ENCODE data around the gene STAT4.

STAT4 gene

GRCh38 chr2:191012346-191012745, 138.4 kb downstream of the STAT4 start:
- H3K4me1 Mint-ChIP-seq (ENCODE audit: low read depth): peaks cover 18% of the 10 kb centered on the region
- H3K9me3 Mint-ChIP-seq: no peaks in the 10 kb centered on the region
- intact Hi-C loops (cut with micrococcal nuclease): loop anchor here (10.0 kb wide), 1 partner anchor 358 kb away; no protein-coding TSS in a partner anchor

GRCh38 chr2:191010887-191011885, 139.6 kb downstream of the STAT4 start:
- Mint-ChIP-seq H3K4me1 (ENCODE audit: low read depth) (peaks cover 18% of the 10 kb centered on the region), H3K36me3 (ENCODE audit: low read depth) (peaks cover 42% of the 10 kb centered on the region), H3K27ac (no peak overlapping the region), H3K9me3 (no peaks in the 10 kb centered on the region), H3K27me3 (no peaks in the 10 kb centered on the region), H3K4me3 (no peak overlapping the region)
- intact Hi-C loops (cut with micrococcal nuclease): loop anchor here (10.0 kb wide), 1 partner anchor 356 kb away; no protein-coding TSS in a partner anchor

More at GRCh38 chr2:191012346-191012745, 138.4 kb downstream of the STAT4 start:
- H3K4me3 Mint-ChIP-seq: no peak overlapping the region
- H3K27me3 Mint-ChIP-seq: no peaks in the 10 kb centered on the region
- H3K27ac Mint-ChIP-seq: no peak overlapping the region
- peaks cover 31% of the 10 kb centered on the region for H3K36me3 Mint-ChIP-seq (ENCODE audit: low read depth)

GRCh38 chr2:191009541-191010374, 141.0 kb downstream of the STAT4 start:
- Mint-ChIP-seq H3K27ac (no peak overlapping the region), H3K9me3 (peaks cover 7% of the 10 kb centered on the region), H3K27me3 (no peaks in the 10 kb centered on the region), H3K4me1 (ENCODE audit: low read depth) (peaks cover 18% of the 10 kb centered on the region), H3K36me3 (ENCODE audit: low read depth) (peaks cover 57% of the 10 kb centered on the region), H3K4me3 (no peak overlapping the region)
- intact Hi-C loops (cut with micrococcal nuclease): loop anchor here (5.0 to 10.0 kb wide), 2 partner anchors 87 to 355 kb away; no protein-coding TSS in a partner anchor

GRCh38 chr2:191008286-191008685, 142.5 kb downstream of the STAT4 start:
- H3K4me3 Mint-ChIP-seq: no peak overlapping the region
- no peaks in the 10 kb centered on the region for H3K27me3 Mint-ChIP-seq
- intact Hi-C loops (cut with micrococcal nuclease): loop anchor here (5.0 kb wide), 1 partner anchor 86 kb away; no protein-coding TSS in a partner anchor
- H3K4me1 Mint-ChIP-seq (ENCODE audit: low read depth): peaks cover 18% of the 10 kb centered on the region
- no peak overlapping the region for H3K27ac Mint-ChIP-seq
- peaks cover 19% of the 10 kb centered on the region for H3K9me3 Mint-ChIP-seq
- H3K36me3 Mint-ChIP-seq (ENCODE audit: low read depth): peaks cover 71% of the 10 kb centered on the region

- peaks cover 82% of the 10 kb centered on the region for H3K36me3 Mint-ChIP-seq (ENCODE audit: low read depth)
- no peak overlapping the region for H3K4me3 Mint-ChIP-seq
- intact Hi-C loops (cut with micrococcal nuclease): loop anchor here (5.0 kb wide), 1 partner anchor 85 kb away; no protein-coding TSS in a partner anchor
- H3K27ac Mint-ChIP-seq: no peak overlapping the region
- no peaks in the 10 kb centered on the region for H3K27me3 Mint-ChIP-seq
- peaks cover 22% of the 10 kb centered on the region for H3K9me3 Mint-ChIP-seq
- peaks cover 18% of the 10 kb centered on the region for H3K4me1 Mint-ChIP-seq (ENCODE audit: low read depth)
These were observed 143.6 kb downstream of the STAT4 start for GRCh38 chr2:191006997-191007783.

GRCh38 chr2:191006297-191006696, 144.5 kb downstream of the STAT4 start:
- H3K27me3 Mint-ChIP-seq: no peaks in the 10 kb centered on the region
- H3K4me3 Mint-ChIP-seq: no peak overlapping the region
- H3K4me1 Mint-ChIP-seq (ENCODE audit: low read depth): peaks cover 11% of the 10 kb centered on the region
- H3K36me3 Mint-ChIP-seq (ENCODE audit: low read depth): peaks cover 91% of the 10 kb centered on the region
- peaks cover 22% of the 10 kb centered on the region for H3K9me3 Mint-ChIP-seq
- H3K27ac Mint-ChIP-seq: no peak overlapping the region
- intact Hi-C loops (cut with micrococcal nuclease): loop anchor here (5.0 kb wide), 1 partner anchor 84 kb away; no protein-coding TSS in a partner anchor

GRCh38 chr2:191003405-191004309, 147.1 kb downstream of the STAT4 start:
- Mint-ChIP-seq H3K36me3 (ENCODE audit: low read depth) (peaks cover 100% of the 10 kb centered on the region), H3K27ac (peak overlapping the region; percentile 18), H3K4me1 (ENCODE audit: low read depth) (no peaks in the 10 kb centered on the region), H3K9me3 (peaks cover 22% of the 10 kb centered on the region), H3K4me3 (no peak overlapping the region), H3K27me3 (no peaks in the 10 kb centered on the region)
- intact Hi-C loops (cut with micrococcal nuclease): no loop called here

- Mint-ChIP-seq H3K4me3 (no peak overlapping the region), H3K9me3 (peaks cover 22% of the 10 kb centered on the region), H3K27ac (no peak overlapping the region), H3K36me3 (ENCODE audit: low read depth) (peaks cover 100% of the 10 kb centered on the region), H3K4me1 (ENCODE audit: low read depth) (peaks cover 13% of the 10 kb centered on the region), H3K27me3 (no peaks in the 10 kb centered on the region)
- intact Hi-C loops (cut with micrococcal nuclease): no loop called here
These were observed 149.2 kb downstream of the STAT4 start for GRCh38 chr2:191001624-191002023.

- no peaks in the 10 kb centered on the region for H3K27me3 Mint-ChIP-seq
- H3K36me3 Mint-ChIP-seq (ENCODE audit: low read depth): peaks cover 100% of the 10 kb centered on the region
- H3K9me3 Mint-ChIP-seq: peaks cover 22% of the 10 kb centered on the region
- intact Hi-C loops (cut with micrococcal nuclease): no loop called here
- H3K4me1 Mint-ChIP-seq (ENCODE audit: low read depth): peaks cover 19% of the 10 kb centered on the region
- peak overlapping the region; percentile 39 for H3K27ac Mint-ChIP-seq
- H3K4me3 Mint-ChIP-seq: no peak overlapping the region
These were observed 149.8 kb downstream of the STAT4 start for GRCh38 chr2:191001032-191001431.

- Mint-ChIP-seq H3K9me3 (peaks cover 18% of the 10 kb centered on the region), H3K36me3 (ENCODE audit: low read depth) (peaks cover 100% of the 10 kb centered on the region), H3K27ac (no peak overlapping the region), H3K4me1 (ENCODE audit: low read depth) (peaks cover 29% of the 10 kb centered on the region), H3K27me3 (no peaks in the 10 kb centered on the region), H3K4me3 (no peak overlapping the region)
- intact Hi-C loops (cut with micrococcal nuclease): no loop called here
These were observed 150.7 kb downstream of the STAT4 start for GRCh38 chr2:190999949-191000665.

- Mint-ChIP-seq H3K27me3 (no peaks in the 10 kb centered on the region), H3K27ac (no peak overlapping the region), H3K4me1 (ENCODE audit: low read depth) (peaks cover 31% of the 10 kb centered on the region), H3K4me3 (no peak overlapping the region), H3K36me3 (ENCODE audit: low read depth) (peaks cover 100% of the 10 kb centered on the region), H3K9me3 (peaks cover 10% of the 10 kb centered on the region)
- intact Hi-C loops (cut with micrococcal nuclease): no loop called here
These were observed 151.7 kb downstream of the STAT4 start for GRCh38 chr2:190999058-190999457.

Data from dendritic cell treated with granulocyte-macrophage colony-stimulating factor and Interleukin-4, amounts not matched to agents 40 ng/mL and 50 ng/mL, for 4 days (primary cell).